ENCODE data around the gene TTLL5.
A peak's percentile ranks its signal among the peaks of the same experiment; 100 is the strongest.

Gene TTLL5

GRCh38 chr14:75976826-75977581, 316.0 kb downstream of the TTLL5 start:
- DNase-seq = no peak

DNA sequence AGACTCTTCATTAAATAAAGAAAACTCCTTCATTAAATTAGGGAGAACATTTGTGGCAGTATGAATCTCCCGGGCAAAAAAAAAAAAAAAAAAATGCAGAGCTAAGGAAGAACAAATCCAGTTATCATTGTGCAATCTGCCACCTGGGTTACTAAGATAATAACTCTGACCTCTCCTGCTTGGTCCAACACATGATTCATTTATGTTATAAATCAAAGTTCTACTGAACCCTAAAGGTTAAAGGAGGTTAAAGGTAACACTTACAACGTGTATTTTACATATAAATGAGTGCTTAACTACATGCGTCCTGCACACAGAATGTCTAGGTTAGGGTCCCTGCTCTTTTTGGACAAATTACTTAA, 316.5 kb downstream of the TTLL5 start:
- no peak for DNase-seq

DNA sequence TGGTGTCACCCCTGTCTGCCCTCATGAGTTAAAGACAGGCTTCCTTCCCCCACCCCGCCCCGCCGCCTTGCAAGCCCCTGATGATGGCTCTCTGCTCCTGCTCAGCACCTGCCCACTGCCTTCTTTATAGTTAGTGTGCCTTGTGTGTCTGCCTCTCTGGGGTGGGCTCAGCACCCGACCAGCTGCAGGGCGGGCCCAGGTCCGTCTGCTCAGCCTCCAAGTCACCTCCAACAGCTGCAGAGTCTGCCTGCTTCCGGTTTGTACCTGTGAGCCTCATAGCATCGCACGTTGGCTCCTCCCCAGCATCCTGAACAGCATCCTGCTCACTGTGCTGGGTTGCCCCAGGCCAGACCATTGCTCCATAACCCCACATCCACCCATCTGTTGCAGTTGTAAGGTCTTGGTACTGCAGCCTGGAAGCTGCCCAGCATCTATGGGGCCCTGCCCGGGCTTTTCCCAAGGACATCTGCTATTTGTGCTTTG, 317.2 kb downstream of the TTLL5 start:
- peak in 1 of 5 experiments; percentile 55 for DNase-seq

- DNase-seq = no peak
These were observed 318.1 kb downstream of the TTLL5 start for GRCh38 chr14:75979071-75979571.

- DNase-seq = no peak
These were observed 318.9 kb downstream of the TTLL5 start for GRCh38 chr14:75979648-75980565.

GRCh38 chr14:75980856-75981255, 319.8 kb downstream of the TTLL5 start:
- DNase-seq = no peak

- DNase-seq = peak in 4 of 5 experiments; percentile 41 to 82 (median 46)
These were observed 320.6 kb downstream of the TTLL5 start, which contains the start of gene TGFB3 for GRCh38 chr14:75981426-75982265. Gene TGFB3, minus strand, starts transcription at chr14:75981995. Its CDS starts 1,102 bp downstream, at chr14:75980893.

- peak; percentile 53 to 74 (median 68) for DNase-seq
These were observed 321.4 kb downstream of the TTLL5 start for GRCh38 chr14:75982266-75983018.

GRCh38 chr14:75983019-75983358, 321.9 kb downstream of the TTLL5 start:
- DNase-seq = no peak

GRCh38 chr14:75984674-75985073, 323.6 kb downstream of the TTLL5 start:
- no peak for DNase-seq

DNA sequence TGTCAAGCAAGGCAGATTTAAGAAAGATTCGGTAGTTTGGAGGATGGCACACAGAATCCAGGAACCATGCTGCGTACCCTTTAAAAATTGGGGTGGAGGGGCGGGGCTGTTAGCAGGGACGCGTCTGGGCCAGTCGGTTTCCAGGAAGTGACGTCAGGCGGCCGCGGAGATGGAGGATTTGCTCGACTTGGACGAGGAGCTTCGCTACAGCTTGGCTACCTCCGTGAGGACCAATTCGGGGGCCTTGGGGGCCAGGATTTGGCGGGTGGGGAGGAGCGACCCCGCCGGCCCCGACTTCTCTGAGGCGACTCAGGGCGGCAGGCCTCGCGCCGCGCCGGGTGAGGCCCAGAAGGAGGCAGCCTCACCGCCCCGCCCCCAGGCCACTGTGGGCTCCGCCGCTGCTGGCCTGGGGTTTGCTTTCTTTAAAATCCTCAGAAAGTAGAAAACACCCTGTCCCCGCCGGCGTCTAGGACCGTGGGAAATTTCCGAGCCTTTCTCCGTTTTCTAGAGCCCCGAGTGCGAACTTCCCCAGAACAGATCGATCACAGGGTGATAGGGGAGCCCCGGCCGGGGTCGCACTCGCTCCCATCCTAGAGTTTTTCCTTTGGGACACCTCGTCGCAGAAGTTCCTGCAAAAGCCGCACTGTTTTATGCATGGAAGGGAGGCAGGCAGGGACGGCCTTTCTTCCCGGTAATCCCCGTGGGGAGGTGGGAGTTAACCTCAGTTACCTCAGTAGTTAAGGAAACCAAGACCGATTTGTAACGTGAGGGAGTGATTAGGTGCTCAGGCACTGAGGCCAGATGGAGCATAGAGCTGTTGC, 324.8 kb downstream of the TTLL5 start, which contains the start of gene IFT43:
IFT43 (plus strand) TSS at position 146 of the 821 bp plus-strand sequence; CDS start at position 170, 24 bp downstream.
- DNase-seq = peak; percentile 71 to 91 (median 89)

GRCh38 chr14:75986439-75986765, 325.4 kb downstream of the TTLL5 start:
- DNase-seq = no peak

DNA sequence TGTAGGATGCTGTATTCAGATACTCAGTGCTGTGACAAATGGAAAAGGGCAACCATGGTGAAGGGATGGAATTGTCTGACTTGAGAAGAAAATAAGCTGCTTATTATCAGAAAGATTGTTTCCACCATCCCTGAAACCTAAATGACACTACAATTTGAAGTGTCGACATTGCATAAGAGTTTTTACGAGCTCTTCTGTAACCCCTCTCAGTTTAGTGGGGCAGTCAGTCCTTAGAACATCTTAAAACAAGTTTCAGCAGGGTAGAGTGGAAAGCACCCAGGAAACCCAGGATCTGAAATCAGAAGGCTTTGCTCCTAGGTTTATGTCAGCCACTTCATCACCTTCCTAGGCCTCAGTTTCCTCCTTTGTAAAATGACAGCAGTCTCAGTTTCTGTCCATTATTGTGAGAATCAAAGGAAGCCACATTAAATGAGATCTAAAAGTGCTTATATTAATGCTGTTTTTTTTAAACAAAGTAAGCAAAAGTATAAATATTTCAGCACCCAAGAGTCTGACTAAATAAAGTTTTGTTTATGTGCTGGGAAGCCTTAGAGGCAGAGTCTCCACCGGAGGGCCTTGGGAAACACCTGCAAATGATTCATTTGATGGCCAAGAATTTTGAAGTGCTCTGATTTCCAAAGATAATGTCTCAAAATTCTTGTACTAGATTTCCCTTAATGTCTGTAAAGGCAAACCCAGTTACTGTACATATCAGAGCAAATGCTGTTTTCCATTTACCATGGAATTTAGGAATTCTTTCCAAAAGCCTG, 326.3 kb downstream of the TTLL5 start:
- no peak for DNase-seq

- DNase-seq = no peak
These were observed 328.1 kb downstream of the TTLL5 start for GRCh38 chr14:75989134-75989533.

GRCh38 chr14:75990297-75990696, 329.3 kb downstream of the TTLL5 start:
- no peak for DNase-seq

- DNase-seq = no peak
These were observed 330.7 kb downstream of the TTLL5 start for GRCh38 chr14:75991753-75992152.

DNA sequence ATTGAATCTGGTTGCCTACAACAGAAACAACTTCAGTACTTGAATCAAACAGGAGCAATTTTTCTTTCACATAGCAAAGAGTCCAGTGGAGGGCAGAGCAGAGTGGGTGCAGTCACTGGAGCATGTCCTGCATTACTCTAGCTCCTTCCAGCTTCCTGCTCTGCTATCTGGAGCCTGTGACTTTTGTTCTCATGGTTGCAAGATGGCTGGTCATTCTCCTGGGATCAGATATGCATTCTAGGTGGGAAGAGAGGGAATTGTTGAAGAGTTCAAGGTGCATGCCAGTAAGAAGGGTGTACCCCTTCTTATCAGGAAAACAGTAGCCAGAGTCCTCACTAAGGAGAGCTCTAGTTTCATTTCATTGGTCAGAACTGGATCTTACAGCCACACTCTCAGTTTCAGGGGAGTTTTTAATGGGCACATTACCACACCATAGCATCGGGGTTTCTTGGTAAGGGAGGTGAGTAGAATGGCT, 332.6 kb downstream of the TTLL5 start:
- DNase-seq = no peak

DNA sequence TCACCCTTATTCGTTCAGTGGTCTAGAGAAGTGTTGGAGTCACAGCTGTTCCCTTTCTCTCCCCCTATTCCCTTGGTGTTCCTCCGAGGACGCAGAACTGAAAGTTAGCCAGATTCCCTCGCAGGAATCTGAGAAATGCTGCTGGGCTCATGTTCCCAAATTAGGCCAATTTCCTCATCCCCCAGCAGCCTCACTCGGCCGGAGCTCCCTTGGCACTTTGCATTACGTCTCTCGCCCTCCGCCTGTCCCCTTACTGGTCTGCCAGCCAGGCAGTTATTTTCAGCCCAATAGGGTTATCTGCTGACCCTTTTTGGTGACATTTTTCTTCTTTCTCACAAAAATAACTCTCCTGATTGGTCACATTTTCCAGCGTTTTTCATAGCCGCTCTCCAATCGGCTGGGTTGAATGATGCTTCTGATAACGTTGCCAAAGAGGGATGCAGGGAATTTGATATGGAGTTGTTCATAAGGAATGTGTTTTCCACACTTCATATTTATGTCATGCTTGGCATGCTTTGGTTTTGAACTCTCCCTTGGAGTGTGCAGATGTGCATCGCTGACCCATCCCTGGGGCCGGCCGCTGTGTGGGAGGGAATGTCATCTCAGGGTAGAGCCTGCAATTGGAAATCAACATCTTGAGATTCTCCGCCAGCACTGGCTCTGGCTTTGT, 334.5 kb downstream of the TTLL5 start:
- DNase-seq = no peak

- DNase-seq = no peak
These were observed 335.4 kb downstream of the TTLL5 start for GRCh38 chr14:75996488-75996887.

Data from T-helper 2 cell (primary cell).